Ishikawa (cell line): ENCODE data around the gene WDR54.

ENCODE experiments used
- CEBPB ChIP-seq: IDR thresholded peaks from 2 replicates; pipeline ENCODE4 v1.6.1; 2012
- CREB1 ChIP-seq: IDR thresholded peaks from 2 replicates; pipeline ENCODE4 v1.6.1; 2012; ENCODE audit warnings: low read depth
- EGR1 ChIP-seq: IDR thresholded peaks from 2 replicates; pipeline ENCODE4 v1.6.1; 2012
- RAD21 ChIP-seq: IDR thresholded peaks from 2 replicates; pipeline ENCODE4 v1.6.1; 2012; ENCODE audit warnings: low read depth
- TAF1 ChIP-seq: IDR thresholded peaks from 2 replicates; pipeline ENCODE4 v1.6.1; 2012; ENCODE audit warnings: low read depth, mild to moderate bottlenecking
- TEAD4 ChIP-seq: IDR thresholded peaks from 2 replicates; pipeline ENCODE4 v1.6.1; 2012
- YY1 ChIP-seq: IDR thresholded peaks from 2 replicates; pipeline ENCODE4 v1.6.1; 2012; ENCODE audit warnings: low read depth
- TF ChIP-seq, protein P1 (sequence below): IDR thresholded peaks from 2 replicates; pipeline ENCODE4 v1.6.1; 2012

DNA sequence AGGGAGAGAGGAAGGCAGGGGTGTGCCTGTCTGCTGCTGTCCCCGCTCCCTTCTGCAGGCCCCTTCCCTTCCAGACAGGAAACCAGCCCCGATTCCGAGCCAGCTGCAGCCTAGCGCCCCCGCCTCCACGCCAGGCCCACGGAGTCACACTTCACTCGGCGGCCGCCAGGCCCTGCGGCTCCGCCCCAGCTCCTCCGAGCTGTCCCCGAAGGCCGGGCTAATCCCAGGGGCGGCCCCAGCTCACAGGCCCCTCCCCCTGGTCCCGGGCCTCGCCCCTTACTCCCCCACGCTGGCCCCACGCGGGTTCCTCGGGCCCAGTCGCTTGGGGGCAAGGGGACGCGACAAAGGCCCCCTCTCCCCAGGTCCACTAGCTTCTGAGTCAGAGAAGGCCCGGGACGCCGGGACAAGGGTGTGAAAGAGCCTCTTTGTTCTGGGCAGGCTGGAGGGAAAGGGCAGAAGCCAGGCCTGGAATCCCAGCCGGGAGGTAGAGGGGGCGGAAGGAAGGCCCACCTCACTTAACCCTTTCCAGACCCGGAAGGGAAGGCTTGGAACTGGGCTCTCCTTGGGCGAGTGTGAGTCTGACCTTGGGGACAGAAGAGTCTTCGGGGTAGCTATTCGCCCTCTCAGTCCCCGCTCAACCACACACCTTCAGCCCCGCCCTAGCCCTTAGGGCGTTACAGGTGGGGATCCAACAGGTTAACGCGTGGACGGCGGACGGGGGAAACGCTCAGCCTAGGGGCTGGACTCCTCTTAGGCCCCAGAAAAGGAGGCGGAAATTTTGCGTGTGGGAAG, 19.0 kb downstream of the WDR54 start:
- TF ChIP-seq YY1 = no peak
- no peak for TF ChIP-seq CEBPB
- no peak; the same call in 1 of the 2 replicates for TF ChIP-seq TAF1
- TF ChIP-seq EGR1 = peak; percentile 52
- peak; percentile 65; the same call in 1 of the 2 replicates for TF ChIP-seq TEAD4
- no peak for TF ChIP-seq CREB1
- no peak for TF ChIP-seq RAD21
- TF ChIP-seq, protein P1, sequence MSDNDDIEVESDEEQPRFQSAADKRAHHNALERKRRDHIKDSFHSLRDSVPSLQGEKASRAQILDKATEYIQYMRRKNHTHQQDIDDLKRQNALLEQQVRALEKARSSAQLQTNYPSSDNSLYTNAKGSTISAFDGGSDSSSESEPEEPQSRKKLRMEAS = peak; percentile 70
